Body of pancreas (tissue), 4 donors: ENCODE measurements around the gene PLEKHA6. TPM values are rescaled to one million over a fixed set of nuclear protein-coding genes. Genes with fewer than 3 reads are reported as not detected.

Experiments used
- ATAC-seq: fragments of 150-250 bp; one replicate; pipeline ENCODE4 v1.9.1; 2016
- DNase-seq, 4 donors: peaks; one replicate each; pipeline ENCODE4 v3.0.0-alpha.2; 2019
- H3K27ac ChIP-seq, 4 donors: fragments of 200-600 bp; sonication (generic); 1 replicate in 3 of 4; 2 replicates in 1 of 4; pipeline versions ENCODE4 v1.5.1 to v1.6.1; 2016 to 2019; ENCODE audit warnings: mild to moderate bottlenecking in 1 of 4, mixed read lengths in 1 of 4, moderate library complexity in 1 of 4
- H3K27me3 ChIP-seq, 2 donors: fragments of 200-600 bp; sonication (generic); one replicate each; pipeline ENCODE4 v1.6.0; 2016; ENCODE audit warnings: mild to moderate bottlenecking in 1 of 2
- H3K36me3 ChIP-seq, 2 donors: fragments of 200-600 bp; sonication (generic); replicated peaks in 1 of 2; 2 replicates each; pipeline ENCODE4 v1.5.1; 2016; ENCODE audit warnings: low read depth in 2 of 2; ENCODE audit not compliant: insufficient read depth in 1 of 2
- H3K4me1 ChIP-seq: fragments of 200-600 bp; sonication (generic); one replicate; pipeline ENCODE4 v1.6.0; 2016
- H3K4me3 ChIP-seq, 2 donors: fragments of 200-600 bp; sonication (generic); 1 replicate in 1 of 2; 2 replicates in 1 of 2; pipeline ENCODE4 v1.5.1; 2016 to 2019
- H3K9me3 ChIP-seq, 3 donors: fragments of 200-600 bp; sonication (generic); 1 replicate in 2 of 3; 2 replicates in 1 of 3; pipeline ENCODE4 v1.5.1; 2016
- CTCF ChIP-seq, 7 experiments: fragments of 450-650 bp in 4 of 7; fragments of 200-600 bp in 3 of 7; sonication (generic) in 3 of 7; IDR thresholded peaks; one replicate each; pipeline ENCODE4 v1.5.1; 2016 to 2019; ENCODE audit warnings: antibody characterized with exemption in 7 of 7
- POLR2A ChIP-seq, 3 donors: fragments of 450-650 bp; IDR thresholded peaks; one replicate each; pipeline ENCODE4 v1.6.1; 2016; ENCODE audit warnings: antibody characterized with exemption in 3 of 3, mild to moderate bottlenecking in 2 of 3
- WGBS, 2 donors: methylation state at CpG; one replicate each; pipeline ENCODE4 v1.1.5; 2017; 5-methylcytosine and 5-hydroxymethylcytosine counted together
- intact Hi-C: fragments of 100-400 bp; cut with DNase I; formaldehyde crosslinking; loops from one replicate; pipeline ENCODE4 v1.15.1; 2023
- total RNA-seq, 2 donors: library from RNA; depleted of rRNA; stranded (reverse); fragments of >200 nt; gene quantifications; one replicate each; pipeline ENCODE4 v1.1.0, GENCODE V29; 2016

Gene PLEKHA6
- total RNA-seq, 2 donors from 2014 or later = 10.9 to 20.4 TPM

GRCh38 chr1:204266504-204267034 lies 93.2 kb downstream of the PLEKHA6 start:
- Histone ChIP-seq H3K27me3 (no peaks in the 10 kb centered on the region), H3K9me3 (no peaks in the 10 kb centered on the region), H3K4me1 (peaks cover 34% of the 10 kb centered on the region), H3K36me3 (no peaks in the 10 kb centered on the region), H3K27ac (peak overlapping the region; percentile 50 to 64 (median 60)), H3K4me3 (no peak overlapping the region)
- 13 to 21% methylated on average over 5 of the region's 5 CpGs for WGBS, 2 donors
- DNase-seq = peak; percentile 62 to 80 (median 72)
- intact Hi-C loops = no loop called here
- TF ChIP-seq CTCF (IDR thresholded peaks at IDR 0.05) = no peak
- TF ChIP-seq POLR2A (IDR thresholded peaks at IDR 0.05) = no peak
- peak; percentile 92 for ATAC-seq

DNA sequence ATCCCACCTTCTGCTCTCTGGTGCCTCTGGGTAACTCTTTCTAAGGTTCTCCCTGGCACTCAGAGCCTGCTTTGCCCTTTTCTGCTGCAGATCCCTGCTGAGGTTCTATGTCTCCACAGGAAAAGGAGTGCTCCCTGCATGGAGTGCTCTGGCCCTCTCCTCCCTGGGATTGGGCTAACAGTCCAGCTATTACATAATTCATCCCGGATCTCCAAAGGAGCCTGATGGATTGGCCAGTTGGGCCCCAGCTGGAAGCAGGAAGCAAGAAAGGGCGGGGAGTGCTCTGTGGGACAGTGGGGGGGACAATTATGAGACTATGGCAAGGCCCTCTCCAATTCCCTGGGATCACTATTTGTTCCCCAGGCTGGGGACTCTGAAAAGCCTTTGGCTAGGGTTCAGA lies 94.1 kb downstream of the PLEKHA6 start:
- 0 to 21% methylated on average over 1 to 2 of the region's 2 CpGs for WGBS, 2 donors
- intact Hi-C loops = no loop called here
- TF ChIP-seq CTCF (IDR thresholded peaks at IDR 0.05) (no peak), POLR2A (IDR thresholded peaks at IDR 0.05) (no peak)
- Histone ChIP-seq H3K27ac (peak overlapping the region in 2 of 4 donors; percentile 6 to 63), H3K9me3 (no peaks in the 10 kb centered on the region), H3K27me3 (no peaks in the 10 kb centered on the region), H3K4me3 (no peak overlapping the region), H3K36me3 (no peaks in the 10 kb centered on the region), H3K4me1 (peaks cover 34% of the 10 kb centered on the region)
- no peak for DNase-seq
- peak; percentile 5 for ATAC-seq

- H3K9me3 ChIP-seq = no peaks in the 10 kb centered on the region
- TF ChIP-seq CTCF (IDR thresholded peaks at IDR 0.05) (no peak), POLR2A (IDR thresholded peaks at IDR 0.05) (no peak)
- ATAC-seq (no peak), DNase-seq (no peak)
- intact Hi-C loops = no loop called here
- 83 to 86% methylated on average over 7 to 8 of the region's 8 CpGs for WGBS, 2 donors
- no peaks in the 10 kb centered on the region for H3K27me3 ChIP-seq
- no peak overlapping the region for H3K4me3 ChIP-seq
- peaks cover 34% of the 10 kb centered on the region for H3K4me1 ChIP-seq
- H3K36me3 ChIP-seq = peaks cover 0 to 2% of the 10 kb centered on the region in 2 donors
- H3K27ac ChIP-seq = peak overlapping the region in 3 of 4 donors; percentile 7 to 50 (median 33)
These were observed 94.9 kb downstream of the PLEKHA6 start for GRCh38 chr1:204264805-204265204.

DNA sequence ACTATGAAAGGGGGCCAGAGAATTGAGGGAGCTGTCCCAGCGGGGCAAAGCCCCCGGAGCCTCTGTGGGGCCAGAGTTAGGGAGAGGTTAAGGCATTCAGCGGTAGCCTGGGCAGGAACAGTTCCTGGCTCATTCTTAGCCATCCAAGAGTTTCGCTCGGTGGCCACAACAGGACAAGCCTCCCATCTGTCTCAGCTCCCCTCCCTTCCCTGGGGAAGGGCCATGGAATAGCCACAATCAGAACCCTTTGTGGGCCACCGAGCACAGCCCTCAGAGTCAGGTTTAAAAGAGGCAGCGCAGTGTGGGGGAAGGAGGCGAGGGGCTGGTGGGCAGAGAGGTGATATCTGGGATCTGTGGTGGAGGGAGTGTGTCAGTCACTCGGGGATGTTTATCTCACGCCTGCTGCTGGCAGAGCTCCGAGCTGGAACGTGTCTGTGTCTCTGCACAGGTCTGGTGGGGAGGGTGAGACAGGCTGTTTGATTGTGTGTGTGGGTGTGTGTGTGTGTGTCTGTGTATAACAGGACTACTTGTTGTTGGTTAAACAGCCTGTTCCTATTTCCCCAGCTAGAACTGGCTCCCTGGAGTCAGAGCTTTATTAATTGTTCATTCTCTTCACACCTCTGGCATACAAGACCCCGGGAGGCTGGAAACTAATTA lies 96.3 kb downstream of the PLEKHA6 start:
- 61 to 62% methylated on average over 13 of the region's 13 CpGs for WGBS, 2 donors
- no peak for TF ChIP-seq CTCF (IDR thresholded peaks at IDR 0.05)
- H3K9me3 ChIP-seq = no peaks in the 10 kb centered on the region
- ATAC-seq (peak; percentile 11), DNase-seq (peak in 2 of 4 donors; percentile 47 to 48)
- H3K36me3 ChIP-seq = peaks cover 0 to 2% of the 10 kb centered on the region in 2 donors
- H3K27ac ChIP-seq = peak overlapping the region in 3 of 4 donors; percentile 7 to 50 (median 13)
- H3K27me3 ChIP-seq = no peaks in the 10 kb centered on the region
- no peak overlapping the region for H3K4me3 ChIP-seq
- H3K4me1 ChIP-seq = peaks cover 34% of the 10 kb centered on the region
- intact Hi-C loops = no loop called here
